HCEC 1CT (cell line): ENCODE data around the gene RBMS1.

Source experiments
- DNase-seq: peaks from one replicate; pipeline ENCODE4 v3.0.0-alpha.2; 2017

Gene RBMS1

GRCh38 chr2:160407393-160408172, 86.0 kb downstream of the RBMS1 start:
- DNase-seq = peak; percentile 64

- peak; percentile 72 for DNase-seq
Measured at GRCh38 chr2:160406591-160407392, 86.8 kb downstream of the RBMS1 start.

- no peak for DNase-seq
Measured at GRCh38 chr2:160405077-160405867, 88.3 kb downstream of the RBMS1 start.

- DNase-seq = peak; percentile 64
Measured at GRCh38 chr2:160402997-160403979, 90.3 kb downstream of the RBMS1 start.

GRCh38 chr2:160402501-160402900, 91.1 kb downstream of the RBMS1 start:
- DNase-seq = peak; percentile 25

GRCh38 chr2:160401895-160402294, 91.7 kb downstream of the RBMS1 start:
- no peak for DNase-seq

- no peak for DNase-seq
Measured at GRCh38 chr2:160399880-160400279, 93.7 kb downstream of the RBMS1 start.

GRCh38 chr2:160397530-160397865, 96.1 kb downstream of the RBMS1 start:
- DNase-seq = peak; percentile 71

- DNase-seq = no peak
Measured at GRCh38 chr2:160394153-160394552, 99.5 kb downstream of the RBMS1 start.

- peak; percentile 69 for DNase-seq
Measured at GRCh38 chr2:160392201-160392600, 101.4 kb downstream of the RBMS1 start.

- DNase-seq = peak; percentile 79
Measured at GRCh38 chr2:160390544-160391455, 102.8 kb downstream of the RBMS1 start.

GRCh38 chr2:160389875-160390274, 103.7 kb downstream of the RBMS1 start:
- DNase-seq = no peak

GRCh38 chr2:160388464-160389263, 104.9 kb downstream of the RBMS1 start:
- DNase-seq = peak; percentile 50

- peak; percentile 99 for DNase-seq
Measured at GRCh38 chr2:160387558-160388262, 105.9 kb downstream of the RBMS1 start.

- no peak for DNase-seq
Measured at GRCh38 chr2:160384791-160385190, 108.8 kb downstream of the RBMS1 start.

GRCh38 chr2:160381425-160381951, 112.1 kb downstream of the RBMS1 start:
- no peak for DNase-seq

- no peak for DNase-seq
Measured at GRCh38 chr2:160380611-160381010, 113.0 kb downstream of the RBMS1 start.

- no peak for DNase-seq
Measured at GRCh38 chr2:160380000-160380570, 113.5 kb downstream of the RBMS1 start.

GRCh38 chr2:160379399-160379798, 114.2 kb downstream of the RBMS1 start:
- DNase-seq = peak; percentile 88
